Hematopoietic multipotent progenitor cell treated with erythropoietin and hydrocortisone succinate and interleukin-3 and kit ligand, for 6 days (in vitro differentiated cells): ENCODE results near the gene ITPR1.
A peak's percentile ranks its signal among the peaks of the same experiment; 100 is the strongest.
"Not testable (repeated sequence)": the region's sequence is repeated elsewhere in the genome, so short reads cannot be mapped to it uniquely, and the experiment has no call there.

Experiments
- DNase-seq: peaks from one replicate; pipeline ENCODE4 v3.0.0-alpha.2; 2015

Gene ITPR1

DNA sequence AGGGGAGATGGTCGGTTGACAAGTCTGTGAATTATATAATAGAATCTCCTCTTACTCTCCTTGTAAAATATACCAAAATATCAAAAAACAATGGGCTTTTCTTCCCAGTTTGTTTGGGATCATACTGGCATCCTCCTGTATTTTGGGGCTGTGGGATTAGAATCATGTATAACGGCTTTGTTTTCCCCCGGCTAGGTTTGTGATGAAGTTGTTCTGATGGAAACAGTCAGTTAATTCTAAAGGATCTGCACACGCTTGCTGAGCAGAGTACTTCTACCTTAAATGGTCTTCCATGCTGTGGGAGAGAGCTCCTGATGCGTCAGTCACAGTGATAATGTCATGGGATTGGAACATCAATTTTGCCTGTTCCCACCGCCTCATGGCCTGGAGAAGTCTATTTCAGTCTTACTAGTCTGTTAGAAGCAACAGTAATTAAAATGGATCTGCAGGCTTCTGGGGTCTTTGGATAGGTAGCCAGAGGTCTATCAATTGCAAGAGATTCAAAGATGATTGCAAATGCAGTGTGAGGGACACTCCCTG, 81.3 kb downstream of the ITPR1 start:
- no peak for DNase-seq

DNA sequence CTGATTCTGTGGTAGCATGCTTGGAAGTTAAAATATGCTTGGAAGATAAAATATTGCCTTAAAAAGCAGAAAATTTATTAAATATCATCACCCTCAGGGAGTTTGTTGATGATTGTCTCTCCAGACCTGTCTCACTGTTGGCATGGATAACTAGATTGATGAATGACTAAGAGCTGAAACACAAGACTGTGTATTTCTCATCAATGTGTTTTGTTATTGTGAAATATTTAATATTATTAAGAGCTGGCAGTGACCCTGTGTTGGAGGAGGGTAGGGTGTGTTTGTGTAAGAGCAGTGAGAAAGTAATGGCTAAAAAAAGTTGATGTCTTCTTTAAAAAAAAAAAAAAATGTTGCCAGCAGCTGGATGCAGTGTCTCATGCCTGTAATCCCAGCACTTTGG, 82.2 kb downstream of the ITPR1 start:
- no peak for DNase-seq

DNA sequence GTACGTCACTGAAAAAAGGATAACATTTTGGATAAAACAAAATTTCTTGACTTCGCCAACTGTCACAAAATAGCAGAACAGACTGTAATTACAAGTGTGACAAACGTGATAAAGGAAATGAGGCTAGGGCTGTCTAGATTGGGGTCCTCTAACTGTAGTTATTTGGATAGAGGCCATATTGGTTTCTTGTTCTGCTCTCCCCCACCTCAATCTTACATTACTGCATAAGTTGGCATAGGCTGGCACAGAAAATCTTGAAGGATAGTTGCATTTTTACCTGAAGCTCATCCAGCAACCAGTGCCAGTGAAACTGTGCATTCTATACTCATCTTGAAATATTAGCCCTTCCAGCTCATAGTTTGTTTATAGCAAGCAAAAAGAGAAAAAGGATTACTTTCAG, 84.6 kb downstream of the ITPR1 start:
- DNase-seq: no peak

DNA sequence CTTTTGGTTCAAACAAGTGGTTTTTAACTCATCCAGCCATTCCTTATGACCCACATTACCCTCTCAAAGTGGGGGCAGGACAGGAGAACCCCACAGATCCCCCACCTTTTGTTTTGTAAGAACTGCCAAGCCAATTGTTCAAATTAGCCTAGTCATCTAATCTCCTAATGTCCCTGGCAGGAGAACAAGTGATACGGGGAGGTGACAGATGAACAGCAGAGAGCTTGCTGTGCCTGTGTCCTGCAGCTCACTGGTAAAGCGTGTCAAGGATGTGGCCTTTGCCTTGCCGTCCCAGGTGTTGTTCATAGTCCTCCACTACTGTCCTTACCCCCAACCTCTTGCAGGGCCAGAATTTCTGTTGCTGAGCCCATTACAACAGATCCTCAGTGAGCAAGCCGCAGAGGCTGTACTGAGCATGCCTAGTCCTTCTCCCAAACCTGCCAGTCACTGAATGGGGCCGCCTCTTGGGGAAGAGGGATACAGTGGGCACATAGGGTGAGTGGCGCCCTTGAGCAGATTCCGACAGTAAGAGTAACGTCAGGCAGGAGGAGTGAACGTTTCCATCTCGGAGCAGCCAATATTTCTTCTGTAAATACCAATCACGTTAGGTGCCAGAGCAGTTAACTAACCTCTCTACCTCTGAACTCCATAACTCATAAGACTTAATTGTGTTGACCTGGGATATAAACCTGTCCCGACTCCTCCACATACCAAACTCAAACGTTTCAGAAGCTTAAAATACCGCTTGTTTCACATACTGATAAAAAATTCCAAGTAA, 87.4 kb downstream of the ITPR1 start:
- DNase-seq: peak; percentile 25

DNA sequence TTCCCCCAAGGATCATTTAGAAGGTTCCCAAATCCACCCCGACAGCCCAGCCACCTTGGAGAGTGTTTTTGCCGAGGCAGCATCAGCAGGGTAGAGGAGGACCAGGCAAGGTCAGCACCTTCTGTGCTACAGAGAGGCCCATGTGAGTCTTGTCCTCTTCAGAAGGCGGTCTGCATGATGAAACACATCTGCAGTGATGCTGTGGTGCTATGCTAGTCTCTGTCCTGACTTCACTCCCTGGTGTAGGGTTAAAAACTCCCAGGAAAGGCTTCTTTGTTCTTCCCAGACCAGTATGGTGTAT, 87.9 kb downstream of the ITPR1 start:
- peak; percentile 28 for DNase-seq

DNA sequence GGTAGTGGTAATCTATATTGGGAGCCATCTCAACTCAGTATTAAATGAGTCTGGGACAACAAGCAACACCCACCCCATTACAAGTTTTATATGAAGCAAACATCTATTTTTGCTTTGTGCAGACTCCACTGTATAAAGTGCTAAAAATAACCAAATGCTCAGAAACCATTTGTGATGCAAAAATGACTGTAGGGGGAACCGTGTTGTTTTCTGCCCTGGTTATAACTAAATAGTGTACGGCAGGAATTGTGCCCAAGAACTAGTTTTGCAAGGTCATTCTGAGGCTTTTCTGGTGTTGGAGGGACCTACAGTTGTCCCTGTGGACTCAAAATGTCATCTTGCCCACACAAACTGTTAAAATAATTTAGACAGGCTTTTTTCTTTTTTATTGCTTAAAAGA, 88.3 kb downstream of the ITPR1 start:
- peak; percentile 37 for DNase-seq

DNA sequence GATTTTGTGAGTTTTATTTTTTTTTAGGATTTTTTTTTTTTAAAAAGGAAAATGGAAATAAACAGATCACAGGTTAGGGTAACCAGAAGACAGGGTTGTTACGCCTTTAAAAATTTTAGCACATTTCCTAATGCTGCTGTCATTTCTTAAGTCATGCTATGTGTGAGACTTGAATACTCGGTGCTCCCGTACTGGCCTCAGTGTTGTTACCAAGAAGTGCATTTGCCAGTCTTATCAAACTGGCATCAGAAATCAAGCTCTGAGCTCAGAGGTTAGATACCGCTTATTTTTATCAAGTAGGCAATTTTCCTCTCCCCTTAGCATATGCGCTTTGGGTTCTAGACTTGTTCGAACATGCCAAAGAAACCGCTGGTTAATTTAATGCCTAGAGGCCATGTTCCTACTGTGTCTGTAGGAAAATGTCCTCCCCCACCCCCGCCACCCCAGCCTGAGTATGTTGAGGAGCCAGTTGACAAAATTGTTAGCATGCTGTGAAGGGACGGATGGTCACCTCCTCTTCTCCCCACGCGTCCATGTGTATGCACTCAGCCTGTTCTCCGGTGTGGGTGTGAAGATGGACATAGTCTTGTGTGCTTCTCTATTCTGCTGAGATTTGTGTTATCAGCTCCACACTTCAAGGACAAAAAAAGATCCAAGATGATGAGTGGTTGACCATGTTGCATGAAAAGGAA, 88.9 kb downstream of the ITPR1 start:
- peak; percentile 66 for DNase-seq

DNA sequence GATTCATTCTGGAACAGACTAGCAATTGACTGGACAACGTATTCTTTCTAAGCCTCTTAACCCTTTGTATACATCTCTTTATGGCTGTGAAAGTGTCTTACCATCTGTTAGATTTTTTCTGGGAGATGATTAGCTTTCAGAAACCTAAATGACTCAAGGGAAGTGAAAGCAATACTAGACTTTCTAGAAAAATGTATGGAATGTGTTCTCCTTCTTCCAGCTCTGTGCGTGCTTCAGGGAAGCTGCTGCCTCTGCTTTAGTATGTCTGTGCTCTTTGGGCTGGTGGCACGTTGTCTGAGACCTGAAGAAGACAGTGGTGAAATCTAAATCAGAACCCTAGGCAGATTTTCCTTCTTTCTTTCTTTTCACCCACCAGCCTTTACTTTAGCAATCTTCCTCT, 89.5 kb downstream of the ITPR1 start:
- DNase-seq: no peak

DNA sequence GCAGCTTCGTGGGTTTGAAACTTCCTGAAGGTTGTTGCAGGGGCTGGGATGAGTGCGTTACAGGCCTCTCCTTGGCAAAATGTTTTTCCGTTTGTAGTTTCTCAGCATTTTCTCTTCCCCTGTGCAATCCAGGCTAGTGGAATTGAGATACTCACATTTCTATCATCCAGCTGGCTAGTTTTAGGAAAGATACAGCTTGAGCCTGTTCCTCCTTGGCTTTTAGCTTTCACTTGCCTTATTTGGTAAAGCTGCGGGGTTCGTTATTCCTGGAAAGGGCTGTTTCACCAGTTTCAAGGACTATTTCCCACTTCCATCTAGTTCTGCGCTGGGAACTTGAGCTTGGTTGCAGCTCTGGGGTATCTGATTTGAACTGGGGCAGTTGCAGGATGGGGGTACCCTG, 90.3 kb downstream of the ITPR1 start:
- DNase-seq: no peak

DNA sequence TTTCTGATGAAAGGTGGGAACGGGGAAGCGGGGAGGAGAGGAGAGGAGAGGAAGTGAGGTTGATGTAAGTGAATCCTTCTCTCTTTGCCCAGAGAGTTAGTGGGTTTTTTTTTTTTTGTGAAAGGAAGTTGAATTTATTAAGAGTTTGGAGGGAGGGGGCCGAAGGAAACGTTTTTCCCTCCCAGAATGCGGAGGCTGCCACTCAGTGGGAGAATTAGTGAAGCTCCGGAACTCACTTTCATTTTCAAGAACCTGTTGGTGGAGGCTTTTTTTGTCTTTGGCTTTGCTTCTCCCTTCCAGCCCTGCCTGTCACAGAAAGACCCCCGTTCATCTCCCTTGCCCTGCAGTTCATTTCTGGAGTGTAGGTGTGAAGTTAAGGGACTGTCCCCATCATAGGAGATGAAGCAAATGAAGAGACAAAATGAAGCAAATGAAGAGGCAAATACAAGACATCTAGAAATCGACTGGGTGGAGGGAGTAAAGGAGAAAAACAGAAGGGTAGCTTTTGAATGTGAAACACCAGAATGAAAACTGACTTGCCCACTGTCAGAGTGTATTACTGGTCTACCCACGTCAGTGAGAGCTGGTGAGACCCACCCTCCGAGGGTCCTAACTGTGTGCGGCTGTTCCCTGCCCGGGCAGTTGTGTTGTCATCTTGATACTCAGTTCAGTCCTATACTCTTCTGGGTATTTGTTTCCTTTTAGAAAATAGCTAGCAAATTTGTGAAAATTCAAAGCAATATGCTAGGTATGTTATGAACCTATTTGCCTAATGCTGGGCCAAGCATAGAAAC, 91.5 kb downstream of the ITPR1 start:
- peak; percentile 73 for DNase-seq

DNA sequence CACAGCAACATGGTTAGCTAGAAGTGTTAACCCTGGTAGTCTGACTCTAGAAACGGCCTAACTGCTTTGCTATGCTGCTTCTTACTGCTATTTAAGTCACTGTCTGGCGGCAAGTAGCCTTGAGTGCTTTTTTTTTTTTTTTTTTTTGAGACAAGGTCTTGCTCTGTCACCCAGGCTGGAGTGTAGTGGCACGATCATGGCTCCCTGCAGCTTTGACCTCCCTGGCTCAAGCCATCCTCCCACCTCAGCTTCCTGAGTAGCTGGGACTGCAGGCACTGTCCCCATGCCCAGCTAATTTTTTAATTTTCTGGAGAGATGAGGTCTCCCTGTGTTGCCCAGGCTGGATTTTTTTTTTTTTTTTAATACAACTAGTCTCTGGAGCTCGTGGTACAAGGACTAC, 93.2 kb downstream of the ITPR1 start:
- DNase-seq: no peak

DNA sequence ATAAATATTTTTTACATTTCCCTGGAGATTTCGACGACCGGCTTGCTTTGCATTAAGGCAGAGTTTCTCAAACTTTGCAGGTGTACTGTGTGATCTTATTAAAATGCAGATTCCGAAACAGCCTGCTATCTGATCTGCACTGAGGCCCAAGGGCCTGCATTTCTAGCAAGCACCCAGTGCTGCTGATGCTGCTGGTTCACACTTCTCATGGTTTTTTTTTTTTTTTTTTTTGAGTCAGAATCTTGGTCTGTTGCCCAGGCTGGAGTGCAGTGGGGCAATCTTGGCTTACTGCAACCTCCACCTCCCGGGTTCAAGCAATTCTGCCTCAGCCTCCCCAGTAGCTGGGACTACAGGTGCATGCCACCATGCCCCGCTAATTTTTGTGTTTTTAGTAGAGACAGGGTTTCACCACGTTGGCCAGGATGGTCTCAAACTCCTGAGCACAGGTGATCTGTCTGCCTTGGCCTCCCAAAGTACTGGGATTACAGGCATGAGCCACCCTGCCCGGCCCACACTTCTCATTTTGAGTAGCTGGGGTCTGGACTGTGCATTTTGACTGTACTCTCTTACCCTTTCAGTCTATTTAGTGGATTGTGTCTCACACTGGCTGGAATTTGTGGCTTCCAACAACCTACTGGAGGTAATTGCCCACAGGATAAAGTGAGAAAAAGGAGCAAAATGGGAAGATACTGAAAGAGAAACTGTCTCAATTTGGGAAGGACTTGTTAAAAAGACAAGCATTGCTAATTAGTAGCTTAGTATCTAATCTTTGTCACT, 94.1 kb downstream of the ITPR1 start:
- DNase-seq: no peak

DNA sequence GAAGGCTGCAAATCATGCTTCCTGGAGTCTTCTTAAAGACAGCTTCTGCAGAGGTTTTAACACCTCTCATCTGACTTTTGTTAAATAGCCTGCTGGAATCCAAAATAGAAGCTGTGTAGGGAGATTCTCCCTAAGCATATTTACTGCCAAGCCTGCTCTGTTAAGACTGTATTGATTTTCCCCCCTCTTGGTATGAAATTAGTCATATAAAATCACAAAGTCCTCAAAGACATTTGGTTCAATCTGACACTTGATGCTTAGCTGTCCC, 94.6 kb downstream of the ITPR1 start:
- no peak for DNase-seq

DNA sequence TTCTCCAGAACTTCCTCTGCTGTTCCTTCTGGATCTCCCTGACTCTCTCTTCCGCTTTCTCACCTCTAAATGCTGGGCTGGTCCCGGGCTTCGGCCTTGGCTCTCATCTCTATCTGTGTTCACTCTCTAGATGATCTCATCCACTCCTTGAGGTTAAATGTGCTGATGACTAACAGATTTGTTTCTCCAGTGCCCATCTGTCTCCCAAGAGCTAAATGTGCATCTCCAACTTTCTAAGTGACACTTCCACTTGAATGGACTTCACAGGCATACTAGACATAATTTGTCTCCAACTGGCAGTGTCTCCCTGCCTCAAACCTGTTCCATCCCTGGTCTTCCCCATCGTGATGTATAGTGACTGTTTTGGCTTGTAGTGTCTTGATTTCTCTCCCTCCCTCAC, 95.3 kb downstream of the ITPR1 start:
- no peak for DNase-seq

DNA sequence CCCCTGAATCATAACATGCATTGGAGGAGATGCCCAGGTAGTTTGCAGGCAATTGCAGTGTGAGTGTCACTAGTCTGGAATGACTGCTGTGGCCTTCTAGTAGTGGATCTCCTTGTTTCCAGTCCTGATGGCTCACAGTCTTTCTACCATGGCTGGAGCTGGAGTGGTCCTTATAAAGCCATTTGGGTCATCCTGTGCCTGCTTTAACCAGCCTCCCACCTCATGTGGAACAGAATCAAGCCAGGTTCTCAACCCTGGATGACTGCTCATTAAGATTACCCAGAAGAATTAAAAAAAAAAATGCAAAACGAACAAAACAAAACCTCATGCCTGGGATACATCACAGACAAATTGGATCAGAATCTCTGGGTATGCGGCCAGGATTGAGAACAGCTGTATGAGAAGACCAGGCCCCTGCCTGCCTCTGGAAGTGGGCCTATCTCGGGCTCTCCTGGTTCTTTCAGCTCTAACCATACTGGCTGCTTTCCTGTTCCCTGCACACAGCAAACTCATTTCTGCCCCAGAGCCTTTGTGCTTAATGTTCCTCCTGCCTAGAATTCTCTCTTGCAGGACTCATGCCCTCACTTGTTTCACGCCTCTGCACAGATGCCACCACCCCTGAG, 96.4 kb downstream of the ITPR1 start:
- DNase-seq: no peak

DNA sequence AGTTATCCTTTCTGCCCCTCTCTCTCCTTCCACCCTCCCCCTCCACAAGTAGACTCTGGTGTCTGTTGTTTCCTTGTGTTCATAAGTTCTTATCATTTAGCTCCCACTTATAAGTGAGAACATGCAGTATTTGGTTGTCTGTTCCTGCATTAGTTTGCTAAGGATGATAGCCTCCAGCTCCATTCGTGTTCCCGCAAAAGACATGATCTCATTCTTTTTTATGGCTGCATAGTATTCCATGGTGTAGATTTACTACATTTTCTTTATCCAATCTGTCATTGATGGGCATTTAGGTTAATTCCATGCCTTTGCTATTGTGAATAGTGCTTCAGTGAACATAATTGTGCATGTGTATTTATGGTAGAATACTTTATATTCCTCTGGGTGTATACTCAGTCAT, 97.7 kb downstream of the ITPR1 start:
- DNase-seq: not testable (repeated sequence)

DNA sequence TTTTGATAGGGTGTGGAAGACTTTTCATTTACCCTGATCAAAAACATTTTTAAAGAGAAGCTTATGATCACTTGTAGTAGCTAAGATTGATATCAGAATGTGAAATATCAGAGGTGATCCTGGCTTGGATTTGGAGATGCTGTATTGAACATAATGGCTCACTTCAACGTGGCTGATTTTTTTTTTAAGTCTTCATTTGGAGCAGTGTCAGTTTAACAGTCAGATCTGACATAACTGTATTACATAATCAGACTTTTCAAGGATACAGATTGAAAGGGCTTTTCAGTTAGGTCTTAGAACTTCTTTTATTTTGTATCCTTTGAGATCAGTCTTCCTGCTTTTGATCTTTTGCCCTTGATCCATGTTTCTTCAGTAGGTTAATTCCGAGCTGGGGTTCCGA, 98.5 kb downstream of the ITPR1 start:
- DNase-seq: no peak

DNA sequence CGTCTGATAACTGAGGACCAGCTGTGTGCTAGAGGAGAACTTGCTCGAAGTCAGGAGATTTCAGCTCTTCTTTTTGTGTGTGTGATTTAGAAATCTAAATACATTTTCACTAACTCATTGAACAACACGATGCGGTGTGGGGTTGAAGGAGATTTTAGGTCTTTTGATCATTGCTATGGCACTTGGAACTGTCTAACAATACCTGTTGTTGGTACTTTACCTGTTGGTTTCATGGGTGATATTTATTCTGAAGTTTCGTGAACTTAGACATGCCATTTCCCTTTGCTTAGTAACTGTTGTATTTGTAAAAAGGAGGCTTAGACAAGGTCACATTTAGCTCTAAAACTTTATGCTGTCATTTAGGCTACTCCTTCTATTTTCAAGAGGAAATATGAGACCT, 99.9 kb downstream of the ITPR1 start:
- no peak for DNase-seq

DNA sequence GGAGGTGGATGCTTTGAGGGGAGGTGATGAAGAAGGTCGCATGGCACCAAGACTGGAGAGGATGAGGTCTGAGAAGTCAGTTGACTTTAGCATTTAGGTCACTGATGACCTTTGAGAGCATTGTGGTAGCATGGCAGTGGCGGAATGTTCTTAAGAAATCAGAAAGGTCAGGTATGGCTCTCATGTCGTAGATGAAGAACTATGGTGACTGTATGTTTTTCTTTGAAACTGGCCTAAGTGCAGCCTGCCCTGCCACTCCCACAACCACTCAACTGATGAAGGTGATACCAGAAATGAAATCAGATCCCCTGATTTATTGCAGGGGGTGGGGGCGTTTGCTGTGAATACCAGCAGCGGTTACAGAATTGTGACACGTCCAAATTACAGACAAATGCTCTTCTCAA, 102.6 kb downstream of the ITPR1 start:
- no peak for DNase-seq

DNA sequence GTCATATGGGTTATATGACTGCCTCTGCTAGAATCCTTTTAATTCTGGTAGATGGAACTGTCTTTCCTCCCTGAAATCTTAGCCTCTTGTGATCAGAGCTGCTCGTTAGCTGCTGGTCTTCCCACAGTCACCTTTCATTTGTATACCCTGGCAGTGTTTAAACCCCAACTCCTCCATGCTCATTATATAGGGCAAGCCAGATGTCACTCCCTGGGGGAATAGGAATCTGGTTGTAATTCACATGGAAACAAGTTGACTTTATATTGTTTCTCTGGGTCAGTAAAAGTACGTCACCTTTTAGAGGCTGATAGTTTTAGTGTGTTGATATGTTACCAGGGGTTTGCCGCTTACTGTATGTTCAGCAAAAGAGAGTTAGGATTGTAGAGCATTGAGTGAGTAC, 103.5 kb downstream of the ITPR1 start:
- DNase-seq: no peak

DNA sequence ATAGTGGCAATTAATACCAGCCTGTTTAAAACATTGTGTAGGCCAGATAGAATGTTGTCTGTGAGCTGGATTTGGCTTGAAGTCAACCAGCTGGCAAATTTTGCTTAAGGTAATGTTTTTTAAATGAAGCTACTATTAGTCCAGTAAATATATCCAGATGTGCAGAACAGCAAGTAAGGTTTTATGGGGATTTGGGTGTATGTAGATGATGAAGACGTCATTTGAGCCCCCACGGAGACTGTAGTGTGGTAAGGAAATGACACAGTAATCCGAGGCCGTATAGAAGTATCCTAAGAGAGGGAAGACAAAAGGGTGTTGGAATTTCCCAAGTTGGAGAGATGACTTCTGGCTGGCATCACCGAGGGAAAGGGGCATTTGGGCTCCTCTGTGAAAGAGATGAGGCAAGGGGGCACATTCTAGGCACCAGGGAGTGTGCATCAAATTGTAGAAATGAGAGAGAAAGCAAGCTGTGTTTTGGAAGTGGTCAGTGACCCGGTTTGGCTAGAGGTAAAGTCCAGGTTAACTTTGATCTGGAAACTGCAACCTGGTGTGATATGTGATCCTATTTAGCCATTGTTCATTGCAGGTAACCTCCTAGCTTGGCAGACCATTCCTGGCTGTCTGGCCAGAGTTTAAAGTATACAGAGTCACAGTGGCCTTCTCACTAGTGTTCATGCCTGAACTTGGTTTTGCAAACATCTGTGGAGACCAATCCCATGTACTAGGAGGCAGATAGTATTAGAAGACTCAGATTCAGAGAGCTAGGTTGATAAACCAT, 104.2 kb downstream of the ITPR1 start:
- no peak for DNase-seq

DNA sequence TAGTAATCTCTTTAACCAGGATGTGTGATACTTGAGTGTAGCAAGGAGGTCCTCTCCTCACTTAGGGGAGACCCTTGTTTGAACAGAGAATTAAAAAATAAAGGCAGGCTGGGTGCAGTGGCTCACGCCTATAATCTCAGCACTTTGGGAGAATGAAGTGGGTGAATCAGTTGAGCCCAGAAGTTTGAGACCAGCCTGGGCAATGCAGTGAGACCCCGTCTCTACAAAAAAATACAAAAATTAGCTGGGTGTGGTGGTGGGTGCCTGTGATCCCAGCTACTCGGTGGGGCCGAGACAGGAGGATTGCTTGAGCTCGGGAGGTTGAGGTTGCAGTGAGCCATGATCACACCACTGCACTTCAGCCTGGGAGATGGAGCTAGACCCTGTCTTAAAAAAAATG, 105.1 kb downstream of the ITPR1 start:
- not testable (repeated sequence) for DNase-seq
